ENCODE results near the gene PSMD6.

The PSMD6 gene

GRCh38 chr3:63992516-63993209 lies 30.6 kb downstream of the PSMD6 start:
- no peak overlapping the region for H3K27ac ChIP-seq
- DNase-seq, result no peak
- no peaks in the 10 kb centered on the region for H3K27me3 ChIP-seq
- peaks cover 52 to 85% (median 79%) of the 10 kb centered on the region in 3 donors for H3K36me3 ChIP-seq
- no peak overlapping the region for H3K4me3 ChIP-seq
- intact Hi-C loops (cut with DNase I; ENCODE audit: low total_unique reads), result loop anchor here (10.0 kb wide), 1 partner anchor 78 kb away; the partner anchor contains the start of gene SCAANT1
- H3K4me1 ChIP-seq, result no peaks in the 10 kb centered on the region
- no peaks in the 10 kb centered on the region for H3K9me3 ChIP-seq
- TF ChIP-seq CTCF (IDR thresholded peaks at IDR 0.05), result no peak

- intact Hi-C loops (cut with DNase I; ENCODE audit: low total_unique reads), result loop anchor here (10.0 kb wide), 1 partner anchor 77 kb away; the partner anchor contains the start of gene SCAANT1
- TF ChIP-seq CTCF (IDR thresholded peaks at IDR 0.05), result no peak
- Histone ChIP-seq H3K27me3 (no peaks in the 10 kb centered on the region), H3K9me3 (no peaks in the 10 kb centered on the region), H3K36me3 (peaks cover 57 to 83% (median 72%) of the 10 kb centered on the region in 3 donors), H3K27ac (no peak overlapping the region), H3K4me1 (no peaks in the 10 kb centered on the region), H3K4me3 (no peak overlapping the region)
- DNase-seq, result no peak
These were observed 31.6 kb downstream of the PSMD6 start for GRCh38 chr3:63991666-63992065.

- no peak for TF ChIP-seq CTCF (IDR thresholded peaks at IDR 0.05)
- H3K36me3 ChIP-seq, result peaks cover 49 to 82% (median 66%) of the 10 kb centered on the region in 3 donors
- H3K27ac ChIP-seq, result no peak overlapping the region
- H3K9me3 ChIP-seq, result no peaks in the 10 kb centered on the region
- H3K27me3 ChIP-seq, result no peaks in the 10 kb centered on the region
- H3K4me1 ChIP-seq, result no peaks in the 10 kb centered on the region
- H3K4me3 ChIP-seq, result no peak overlapping the region
- intact Hi-C loops (cut with DNase I; ENCODE audit: low total_unique reads), result loop anchor here (10.0 kb wide), 1 partner anchor 76 kb away; the partner anchor contains the start of gene SCAANT1
- no peak for DNase-seq
These were observed 32.6 kb downstream of the PSMD6 start for GRCh38 chr3:63990733-63991132.

GRCh38 chr3:63990204-63990603 lies 33.1 kb downstream of the PSMD6 start:
- Histone ChIP-seq H3K9me3 (no peaks in the 10 kb centered on the region), H3K27ac (no peak overlapping the region), H3K27me3 (no peaks in the 10 kb centered on the region), H3K4me1 (no peaks in the 10 kb centered on the region), H3K36me3 (peaks cover 49 to 80% (median 66%) of the 10 kb centered on the region in 3 donors), H3K4me3 (no peak overlapping the region)
- TF ChIP-seq CTCF (IDR thresholded peaks at IDR 0.05), result no peak
- no peak for DNase-seq
- intact Hi-C loops (cut with DNase I; ENCODE audit: low total_unique reads), result loop anchor here (10.0 kb wide), 1 partner anchor 75 kb away; the partner anchor contains the start of gene SCAANT1

GRCh38 chr3:63988943-63989342 lies 34.4 kb downstream of the PSMD6 start:
- Histone ChIP-seq H3K36me3 (peaks cover 50 to 84% (median 72%) of the 10 kb centered on the region in 3 donors), H3K27ac (no peak overlapping the region), H3K9me3 (no peaks in the 10 kb centered on the region), H3K27me3 (no peaks in the 10 kb centered on the region), H3K4me3 (no peak overlapping the region), H3K4me1 (no peaks in the 10 kb centered on the region)
- no peak for DNase-seq
- no peak for TF ChIP-seq CTCF (IDR thresholded peaks at IDR 0.05)
- intact Hi-C loops (cut with DNase I; ENCODE audit: low total_unique reads), result no loop called here

Data from tibial artery (tissue), 4 donors.